OCI-LY7 (cell line): ENCODE data around the gene DDX42. TPM values are rescaled to one million over a fixed set of nuclear protein-coding genes. Genes with fewer than 3 reads are reported as not detected.

Experiments used
- BruUV-seq: library from RNA; stranded (reverse); fragments of 400-500 nt; replicated peaks from 2 replicates; lab custom pipeline; 2021; lab: Mats Ljungman, UMichigan
- CTCF ChIA-PET: fragments of 300-600 bp; sonication (Branson Sonifier 250); formaldehyde crosslinking; loops from one replicate; lab custom pipeline; 2022; ENCODE audit warnings: antibody characterized with exemption; ENCODE audit not compliant: unreplicated experiment; lab: Charles Lee
- POLR2A ChIA-PET: fragments of 300-600 bp; sonication (Branson Sonifier 250); formaldehyde crosslinking; loops from one replicate; lab custom pipeline; 2022; ENCODE audit warnings: antibody characterized with exemption; lab: Charles Lee
- DNase-seq: peaks from one replicate; pipeline ENCODE4 v3.0.0-alpha.2; 2015; ENCODE audit warnings: low spot score
- H2AFZ ChIP-seq: fragments of 200-600 bp; sonication (generic), shearing (Covaris generic); 2 replicates; pipeline ENCODE4 v1.6.1; 2014; ENCODE audit warnings: mild to moderate bottlenecking, antibody characterized with exemption, low read length, moderate library complexity
- H3K27ac ChIP-seq: fragments of 200-600 bp; sonication (generic); 2 replicates; pipeline ENCODE4 v1.5.1; 2014; ENCODE audit warnings: mixed run types, low read depth, mild to moderate bottlenecking, moderate library complexity, low read length, inconsistent platforms; ENCODE audit not compliant: poor library complexity, severe bottlenecking
- H3K36me3 ChIP-seq: fragments of 200-600 bp; sonication (generic); 2 replicates; pipeline ENCODE4 v1.6.1; 2014; ENCODE audit warnings: mild to moderate bottlenecking, antibody characterized with exemption, low read length, moderate library complexity, mixed read lengths; ENCODE audit not compliant: insufficient read depth
- H3K4me1 ChIP-seq: fragments of 200-600 bp; sonication (generic); 2 replicates; pipeline ENCODE4 v1.5.1; 2014; ENCODE audit warnings: mild to moderate bottlenecking, low read length; ENCODE audit not compliant: insufficient read depth, poor library complexity, severe bottlenecking
- H3K4me2 ChIP-seq: fragments of 200-600 bp; sonication (generic); 2 replicates; pipeline ENCODE4 v1.6.1; 2014; ENCODE audit warnings: mild to moderate bottlenecking, low read length
- H3K4me3 ChIP-seq: fragments of 200-600 bp; sonication (generic); 2 replicates; pipeline ENCODE4 v1.5.1; 2014; ENCODE audit warnings: mild to moderate bottlenecking, low read depth, low read length; ENCODE audit not compliant: poor library complexity, severe bottlenecking
- H3K79me2 ChIP-seq: fragments of 200-600 bp; sonication (generic); 2 replicates; pipeline ENCODE4 v1.6.1; 2016; ENCODE audit warnings: low read depth, mild to moderate bottlenecking, low read length, moderate library complexity, mixed read lengths; ENCODE audit not compliant: insufficient read depth
- H3K9me2 ChIP-seq: fragments of 200-600 bp; sonication (generic); 2 replicates; pipeline ENCODE4 v1.6.1; 2016; ENCODE audit warnings: mild to moderate bottlenecking, low read length, mixed read lengths; ENCODE audit not compliant: insufficient read depth
- H3K9me3 ChIP-seq: fragments of 200-600 bp; sonication (generic); 2 replicates; pipeline ENCODE4 v1.6.1; 2014; ENCODE audit warnings: mild to moderate bottlenecking, mixed run types, low read length, mixed read lengths
- H4K20me1 ChIP-seq: fragments of 200-600 bp; sonication (generic); 2 replicates; pipeline ENCODE4 v1.6.1; 2014; ENCODE audit warnings: mild to moderate bottlenecking, antibody characterized with exemption, low read length, moderate library complexity, mixed read lengths; ENCODE audit not compliant: insufficient read depth
- EZH2phosphoT487 ChIP-seq: fragments of 200-600 bp; sonication (generic); IDR thresholded peaks from 2 replicates; pipeline ENCODE4 v1.6.1; 2018; ENCODE audit warnings: low read depth, borderline replicate concordance, mild to moderate bottlenecking, mixed run types, antibody characterized with exemption, low read length, moderate library complexity, mixed read lengths
- intact Hi-C: fragments of 100-400 bp; cut with micrococcal nuclease; formaldehyde crosslinking; loops from one replicate; pipeline ENCODE4 v1.10.0; 2022; ENCODE audit not compliant: unreplicated experiment
- total RNA-seq, 2 experiments: library from RNA; depleted of rRNA in 1 of 2; stranded (reverse); fragments of >200 nt in 1 of 2; shearing (Covaris generic) in 1 of 2; gene quantifications; 2 replicates each; pipeline ENCODE4 v1.2.3, GENCODE V29; 2014 to 2022
- TF ChIP-seq, protein P1 (sequence below): fragments of 200-600 bp; sonication (generic); conservative IDR thresholded peaks from 2 replicates; pipeline ENCODE4 v1.5.1; 2014; ENCODE audit warnings: mild to moderate bottlenecking, antibody characterized with exemption, low read length, moderate library complexity, mixed read lengths

The DDX42 gene
- total RNA-seq, 2 experiments from 2014 or later: 85.1 to 145 TPM

GRCh38 chr17:63824362-63824761 lies 50.4 kb downstream of the DDX42 start:
- no peaks in the 10 kb centered on the region for H3K9me2 ChIP-seq
- H3K9me3 ChIP-seq: no peaks in the 10 kb centered on the region
- ChIA-PET CTCF (interaction anchor here (0.6 kb wide), 1 partner anchor 103 kb away, joined by 3 read pairs; no protein-coding TSS in a partner anchor), POLR2A (interaction anchor here (0.9 kb wide), 1 partner anchor 27 kb away, joined by 4 read pairs; no protein-coding TSS in a partner anchor)
- intact Hi-C loops: no loop called here
- DNase-seq: no peak
- TF ChIP-seq, protein P1, sequence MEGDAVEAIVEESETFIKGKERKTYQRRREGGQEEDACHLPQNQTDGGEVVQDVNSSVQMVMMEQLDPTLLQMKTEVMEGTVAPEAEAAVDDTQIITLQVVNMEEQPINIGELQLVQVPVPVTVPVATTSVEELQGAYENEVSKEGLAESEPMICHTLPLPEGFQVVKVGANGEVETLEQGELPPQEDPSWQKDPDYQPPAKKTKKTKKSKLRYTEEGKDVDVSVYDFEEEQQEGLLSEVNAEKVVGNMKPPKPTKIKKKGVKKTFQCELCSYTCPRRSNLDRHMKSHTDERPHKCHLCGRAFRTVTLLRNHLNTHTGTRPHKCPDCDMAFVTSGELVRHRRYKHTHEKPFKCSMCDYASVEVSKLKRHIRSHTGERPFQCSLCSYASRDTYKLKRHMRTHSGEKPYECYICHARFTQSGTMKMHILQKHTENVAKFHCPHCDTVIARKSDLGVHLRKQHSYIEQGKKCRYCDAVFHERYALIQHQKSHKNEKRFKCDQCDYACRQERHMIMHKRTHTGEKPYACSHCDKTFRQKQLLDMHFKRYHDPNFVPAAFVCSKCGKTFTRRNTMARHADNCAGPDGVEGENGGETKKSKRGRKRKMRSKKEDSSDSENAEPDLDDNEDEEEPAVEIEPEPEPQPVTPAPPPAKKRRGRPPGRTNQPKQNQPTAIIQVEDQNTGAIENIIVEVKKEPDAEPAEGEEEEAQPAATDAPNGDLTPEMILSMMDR: no peak
- no peak for TF ChIP-seq EZH2phosphoT487
- peaks cover 81% of the 10 kb centered on the region for H3K36me3 ChIP-seq
- H3K79me2 ChIP-seq: peaks cover 31% of the 10 kb centered on the region
- H3K4me1 ChIP-seq: peaks cover 27% of the 10 kb centered on the region
- H2AFZ ChIP-seq: no peak overlapping the region
- BruUV-seq: no TSS peak
- H3K27ac ChIP-seq: no peak overlapping the region
- H4K20me1 ChIP-seq: no peaks in the 10 kb centered on the region
- no peak overlapping the region for H3K4me2 ChIP-seq
- H3K4me3 ChIP-seq: no peak overlapping the region

DNA sequence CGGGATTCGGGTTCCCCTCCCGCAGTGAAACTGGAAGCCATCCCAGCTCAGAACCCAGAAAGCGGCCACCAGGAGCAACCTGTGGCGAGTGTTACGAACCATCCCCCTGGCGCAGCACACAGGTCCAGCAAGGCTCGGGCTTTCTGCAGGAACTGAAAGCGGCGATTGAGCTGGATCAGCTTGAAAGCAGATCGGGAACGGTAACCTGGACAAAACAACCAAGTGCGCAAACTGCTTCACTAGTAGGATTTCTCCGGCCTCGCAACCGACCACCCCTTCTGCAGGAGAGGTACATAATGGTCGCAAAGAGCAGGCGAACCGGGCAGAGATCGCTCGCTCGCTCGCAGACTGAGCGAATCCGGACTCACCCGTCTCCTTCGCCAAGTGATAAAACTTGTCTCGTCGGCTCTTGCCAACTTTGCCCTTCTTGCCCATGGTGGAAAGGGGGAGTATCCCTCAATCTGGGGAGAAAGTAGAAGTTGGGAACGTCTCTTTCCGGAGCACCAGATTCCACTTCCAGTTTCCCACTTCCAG lies 52.6 kb downstream of the DDX42 start:
- Histone ChIP-seq H3K4me3 (peak overlapping the region; percentile 78), H3K36me3 (peaks cover 81% of the 10 kb centered on the region), H4K20me1 (no peaks in the 10 kb centered on the region), H3K4me2 (peak overlapping the region; percentile 91), H3K9me2 (no peaks in the 10 kb centered on the region), H3K27ac (peak overlapping the region; percentile 67), H3K4me1 (peaks cover 27% of the 10 kb centered on the region), H2AFZ (peak overlapping the region; percentile 76; the same call in 1 of the 2 replicates), H3K79me2 (peaks cover 31% of the 10 kb centered on the region), H3K9me3 (no peaks in the 10 kb centered on the region)
- BruUV-seq: TSS peak; percentile 61
- no peak for TF ChIP-seq EZH2phosphoT487
- peak; percentile 18 for DNase-seq
- ChIA-PET CTCF (no interaction called here), POLR2A (interaction anchor here (0.6 to 2.7 kb wide), 4 partner anchors 13 to 126 kb away, joined by 3 to 20 read pairs (median 4); no protein-coding TSS in a partner anchor)
- intact Hi-C loops: loop anchor here (1.0 to 5.0 kb wide), 4 partner anchors 17 to 131 kb away; partner anchors contain the start of genes CCDC47 and STRADA

- TF ChIP-seq, protein P1: peak; percentile 78
- TF ChIP-seq EZH2phosphoT487: no peak
- peaks cover 23% of the 10 kb centered on the region for H3K4me1 ChIP-seq
- H2AFZ ChIP-seq: peak within 1 kb of the TSS; percentile 76
- peak within 1 kb of the TSS; percentile 67 for H3K27ac ChIP-seq
- H3K36me3 ChIP-seq: peaks cover 81% of the 10 kb centered on the region
- no TSS peak for BruUV-seq
- intact Hi-C loops: loop anchor here (1.0 to 5.0 kb wide), 4 partner anchors 16 to 132 kb away; partner anchors contain the start of genes CCDC47 and STRADA
- DNase-seq: peak; percentile 97
- CTCF ChIA-PET: no interaction called here
- H3K79me2 ChIP-seq: peaks cover 31% of the 10 kb centered on the region
- H3K9me3 ChIP-seq: no peaks in the 10 kb centered on the region
- no peaks in the 10 kb centered on the region for H4K20me1 ChIP-seq
- POLR2A ChIA-PET: interaction anchor here (0.6 to 2.7 kb wide), 3 partner anchors 13 to 165 kb away, joined by 5 to 20 read pairs (median 6); no protein-coding TSS in a partner anchor
- H3K4me2 ChIP-seq: peak within 1 kb of the TSS; percentile 91
- H3K4me3 ChIP-seq: peak within 1 kb of the TSS; percentile 78
- no peaks in the 10 kb centered on the region for H3K9me2 ChIP-seq
Observed at GRCh38 chr17:63827002-63827800, 53.2 kb downstream of the DDX42 start, which contains the start of the genes FTSJ3 and PSMC5. TSS of gene FTSJ3 (minus strand) at chr17:63827663. CDS start at chr17:63826902, 761 bp downstream. TSS of gene PSMC5 (plus strand) at chr17:63827431. CDS start at chr17:63827491, 60 bp downstream.
